ENCODE data around the gene GAPDHS. TPM values are rescaled to one million over a fixed set of nuclear protein-coding genes. Genes with fewer than 3 reads are reported as not detected.

The GAPDHS gene
- total RNA-seq, 1 experiment from 2014 or later = not detected

DNA sequence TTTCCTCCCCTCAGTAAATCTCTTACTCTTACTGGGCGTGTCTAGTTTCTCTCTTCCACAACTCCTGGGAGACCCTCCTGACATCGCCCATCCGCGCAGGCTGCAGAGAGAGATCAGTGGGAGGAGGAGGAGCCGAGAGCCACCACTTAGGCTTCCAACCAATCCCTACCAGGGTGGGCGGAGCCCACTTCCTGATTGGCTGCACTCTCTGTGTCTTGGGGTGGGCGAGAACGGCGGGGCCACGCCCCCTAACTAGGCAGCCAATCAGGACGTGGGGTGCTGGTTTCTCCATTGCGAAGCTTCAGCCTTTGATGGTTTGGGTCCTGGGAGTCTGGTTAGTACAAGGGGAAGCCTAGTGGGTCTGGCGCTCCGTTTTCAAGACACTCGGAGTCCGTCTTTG is 52.6 kb downstream of the GAPDHS start, which contains the start of gene PMIS2:
PMIS2 (plus strand) TSS at position 326 of the 400 bp plus-strand sequence. CDS start 87 bp downstream, outside the sequence.
- BruUV-seq (replicated peaks) = no TSS peak
- no peak for ATAC-seq
- no peak for DNase-seq (ENCODE audit: low read depth, low spot score)

DNA sequence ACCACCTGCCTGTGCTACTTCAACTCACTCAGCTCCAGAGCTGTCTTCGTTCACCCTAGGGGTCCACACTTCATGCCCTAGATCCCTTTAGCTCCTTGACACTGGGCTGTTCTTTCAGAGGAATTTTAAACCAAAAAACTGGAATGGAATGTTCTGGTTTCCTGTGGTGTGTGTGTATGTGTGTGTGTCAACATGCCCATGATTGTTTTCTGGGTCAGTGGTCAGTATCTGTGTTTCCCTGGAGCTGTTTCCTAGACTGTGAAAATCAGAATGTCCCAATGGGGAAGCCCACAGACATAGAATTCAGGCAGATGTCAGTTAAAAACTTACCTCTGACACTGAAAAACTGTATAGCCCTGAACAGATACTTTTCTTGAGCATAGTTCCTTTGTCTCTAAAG is 54.1 kb downstream of the GAPDHS start:
- intact Hi-C loops (cut with micrococcal nuclease; ENCODE audit: unreplicated experiment) = no loop called here
- CTCF ChIA-PET = no interaction called here
- TF ChIP-seq, protein P1, sequence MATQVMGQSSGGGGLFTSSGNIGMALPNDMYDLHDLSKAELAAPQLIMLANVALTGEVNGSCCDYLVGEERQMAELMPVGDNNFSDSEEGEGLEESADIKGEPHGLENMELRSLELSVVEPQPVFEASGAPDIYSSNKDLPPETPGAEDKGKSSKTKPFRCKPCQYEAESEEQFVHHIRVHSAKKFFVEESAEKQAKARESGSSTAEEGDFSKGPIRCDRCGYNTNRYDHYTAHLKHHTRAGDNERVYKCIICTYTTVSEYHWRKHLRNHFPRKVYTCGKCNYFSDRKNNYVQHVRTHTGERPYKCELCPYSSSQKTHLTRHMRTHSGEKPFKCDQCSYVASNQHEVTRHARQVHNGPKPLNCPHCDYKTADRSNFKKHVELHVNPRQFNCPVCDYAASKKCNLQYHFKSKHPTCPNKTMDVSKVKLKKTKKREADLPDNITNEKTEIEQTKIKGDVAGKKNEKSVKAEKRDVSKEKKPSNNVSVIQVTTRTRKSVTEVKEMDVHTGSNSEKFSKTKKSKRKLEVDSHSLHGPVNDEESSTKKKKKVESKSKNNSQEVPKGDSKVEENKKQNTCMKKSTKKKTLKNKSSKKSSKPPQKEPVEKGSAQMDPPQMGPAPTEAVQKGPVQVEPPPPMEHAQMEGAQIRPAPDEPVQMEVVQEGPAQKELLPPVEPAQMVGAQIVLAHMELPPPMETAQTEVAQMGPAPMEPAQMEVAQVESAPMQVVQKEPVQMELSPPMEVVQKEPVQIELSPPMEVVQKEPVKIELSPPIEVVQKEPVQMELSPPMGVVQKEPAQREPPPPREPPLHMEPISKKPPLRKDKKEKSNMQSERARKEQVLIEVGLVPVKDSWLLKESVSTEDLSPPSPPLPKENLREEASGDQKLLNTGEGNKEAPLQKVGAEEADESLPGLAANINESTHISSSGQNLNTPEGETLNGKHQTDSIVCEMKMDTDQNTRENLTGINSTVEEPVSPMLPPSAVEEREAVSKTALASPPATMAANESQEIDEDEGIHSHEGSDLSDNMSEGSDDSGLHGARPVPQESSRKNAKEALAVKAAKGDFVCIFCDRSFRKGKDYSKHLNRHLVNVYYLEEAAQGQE (IDR thresholded peaks at IDR 0.05; ENCODE audit: insufficient read depth in 1 of 2, low read depth in 2 of 2, low read length in 1 of 2) = no peak
- TF ChIP-seq, protein P2, sequence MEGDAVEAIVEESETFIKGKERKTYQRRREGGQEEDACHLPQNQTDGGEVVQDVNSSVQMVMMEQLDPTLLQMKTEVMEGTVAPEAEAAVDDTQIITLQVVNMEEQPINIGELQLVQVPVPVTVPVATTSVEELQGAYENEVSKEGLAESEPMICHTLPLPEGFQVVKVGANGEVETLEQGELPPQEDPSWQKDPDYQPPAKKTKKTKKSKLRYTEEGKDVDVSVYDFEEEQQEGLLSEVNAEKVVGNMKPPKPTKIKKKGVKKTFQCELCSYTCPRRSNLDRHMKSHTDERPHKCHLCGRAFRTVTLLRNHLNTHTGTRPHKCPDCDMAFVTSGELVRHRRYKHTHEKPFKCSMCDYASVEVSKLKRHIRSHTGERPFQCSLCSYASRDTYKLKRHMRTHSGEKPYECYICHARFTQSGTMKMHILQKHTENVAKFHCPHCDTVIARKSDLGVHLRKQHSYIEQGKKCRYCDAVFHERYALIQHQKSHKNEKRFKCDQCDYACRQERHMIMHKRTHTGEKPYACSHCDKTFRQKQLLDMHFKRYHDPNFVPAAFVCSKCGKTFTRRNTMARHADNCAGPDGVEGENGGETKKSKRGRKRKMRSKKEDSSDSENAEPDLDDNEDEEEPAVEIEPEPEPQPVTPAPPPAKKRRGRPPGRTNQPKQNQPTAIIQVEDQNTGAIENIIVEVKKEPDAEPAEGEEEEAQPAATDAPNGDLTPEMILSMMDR (IDR thresholded peaks at IDR 0.05) = no peak
- POLR2A ChIA-PET = no interaction called here
- no peak for ATAC-seq
- Histone ChIP-seq H3K27ac (ENCODE audit: low read length) (no peak overlapping the region), H3K27me3 (ENCODE audit: control insufficient read depth, insufficient read depth, low read length) (peaks cover 3% of the 10 kb centered on the region), H3K36me3 (ENCODE audit: control insufficient read depth, insufficient read depth, low read length) (no peaks in the 10 kb centered on the region), H3K4me1 (ENCODE audit: control insufficient read depth, insufficient read depth, low read length) (no peaks in the 10 kb centered on the region), H3K4me3 (ENCODE audit: low read depth in 2 of 2, low read length in 2 of 2) (no peak overlapping the region), H3K9me3 (ENCODE audit: control insufficient read depth, insufficient read depth, low read depth, low read length) (no peaks in the 10 kb centered on the region)
- DNase-seq (ENCODE audit: low read depth, low spot score) = no peak
- BruUV-seq (replicated peaks) = no TSS peak
- in situ Hi-C loops (cut with HindIII; ENCODE audit: low pct_unique_long_range_greater_than_20kb, low sequenced_read_pairs) = no loop called here

More for the DNA sequence above, 52.6 kb downstream of the GAPDHS start, which contains the start of gene PMIS2:
- ChIA-PET POLR2A (interaction anchor here (0.6 kb wide), 1 partner anchor 529 kb away, joined by 6 read pairs; the partner anchor contains the start of gene POLR2I), CTCF (no interaction called here)
- in situ Hi-C loops (cut with HindIII; ENCODE audit: low pct_unique_long_range_greater_than_20kb, low sequenced_read_pairs) = no loop called here
- no peaks in the 10 kb centered on the region for H3K36me3 ChIP-seq (ENCODE audit: control insufficient read depth, insufficient read depth, low read length)
- intact Hi-C loops (cut with micrococcal nuclease; ENCODE audit: unreplicated experiment) = no loop called here
- H3K9me3 ChIP-seq (ENCODE audit: control insufficient read depth, insufficient read depth, low read depth, low read length) = no peaks in the 10 kb centered on the region
- no peak for TF ChIP-seq POLR2AphosphoS5 (IDR thresholded peaks at IDR 0.05; ENCODE audit: low read depth, low read length)
- TF ChIP-seq TCF7L2 (IDR thresholded peaks at IDR 0.05; ENCODE audit: low read depth, low read length) = no peak
- TF ChIP-seq, protein P2 (IDR thresholded peaks at IDR 0.05) = no peak
- TF ChIP-seq, protein P1 (IDR thresholded peaks at IDR 0.05; ENCODE audit: insufficient read depth in 1 of 2, low read depth in 2 of 2, low read length in 1 of 2) = no peak
- no peak for TF ChIP-seq SIN3A (IDR thresholded peaks at IDR 0.05; ENCODE audit: borderline replicate concordance, insufficient read depth, low read depth, low read length)
- H3K4me1 ChIP-seq (ENCODE audit: control insufficient read depth, insufficient read depth, low read length) = no peaks in the 10 kb centered on the region
- H3K4me3 ChIP-seq (ENCODE audit: low read depth in 2 of 2, low read length in 2 of 2) = no peak within 1 kb of the TSS
- H3K27ac ChIP-seq (ENCODE audit: low read length) = no peak within 1 kb of the TSS
- peaks cover 3% of the 10 kb centered on the region for H3K27me3 ChIP-seq (ENCODE audit: control insufficient read depth, insufficient read depth, low read length)

Data from Panc1 (cell line).